B cell (primary cell): ENCODE results near the gene DUSP1. TPM values are rescaled to one million over a fixed set of nuclear protein-coding genes. Genes with fewer than 3 reads are reported as not detected.

Source experiments
- ATAC-seq: fragments of 200-7000 bp; cut with Tn5 transposase; one replicate; pipeline ENCODE4 v1.10.0; 2021; ENCODE audit warnings: low read depth, mild to moderate bottlenecking, moderate number of reproducible peaks, moderate library complexity
- CTCF ChIA-PET: fragments of 350-600 bp; sonication (Branson Sonifier 250); formaldehyde crosslinking; loops from one replicate; lab custom pipeline; 2021; ENCODE audit warnings: antibody characterized with exemption, inconsistent platforms; lab: Charles Lee
- POLR2A ChIA-PET: fragments of 350-600 bp; sonication (Branson Sonifier 250); formaldehyde crosslinking; loops from one replicate; lab custom pipeline; 2021; ENCODE audit warnings: antibody characterized with exemption; lab: Charles Lee
- DNase-seq: peaks from one replicate; pipeline ENCODE4 v3.0.0; 2013
- H2AFZ ChIP-seq: 2 replicates; pipeline ENCODE4 v1.6.1; 2012; ENCODE audit warnings: mild to moderate bottlenecking, low read depth, low read length; ENCODE audit not compliant: insufficient read depth, poor library complexity, severe bottlenecking
- H3K27ac ChIP-seq, 2 donors: 1 replicate in 1 of 2; 2 replicates in 1 of 2; pipeline ENCODE4 v1.5.1; 2012 to 2013; ENCODE audit warnings: low read length in 2 of 2, mild to moderate bottlenecking in 2 of 2, moderate library complexity in 1 of 2
- H3K27me3 ChIP-seq, 4 experiments: fragments of 200-600 bp in 1 of 4; sonication (generic) in 1 of 4; replicated peaks in 1 of 4; 1 replicate in 2 of 4; 2 replicates in 2 of 4; pipeline versions ENCODE4 v1.6.1 to v1.7.0; 2013 to 2016; ENCODE audit warnings: low read length in 3 of 4, mild to moderate bottlenecking in 2 of 4, mixed read lengths in 1 of 4, moderate library complexity in 1 of 4; ENCODE audit not compliant: insufficient read depth in 4 of 4, control insufficient read depth in 3 of 4; ENCODE audit errors: control extremely low read depth in 1 of 4
- H3K36me3 ChIP-seq, 2 experiments: replicated peaks in 1 of 2; 1 replicate in 1 of 2; 2 replicates in 1 of 2; pipeline versions ENCODE4 v1.6.1 to v1.7.1; 2013; ENCODE audit warnings: low read length in 1 of 2; ENCODE audit not compliant: insufficient read depth in 2 of 2, control insufficient read depth in 1 of 2; ENCODE audit errors: control extremely low read depth in 1 of 2, extremely low read depth in 1 of 2
- H3K4me1 ChIP-seq, 2 donors: fragments of 200-600 bp in 1 of 2; sonication (generic) in 1 of 2; 1 replicate in 1 of 2; 2 replicates in 1 of 2; pipeline versions ENCODE4 v1.5.1 to v1.6.1; 2013 to 2017; ENCODE audit warnings: low read length in 2 of 2; ENCODE audit not compliant: control insufficient read depth in 2 of 2, insufficient read depth in 2 of 2
- H3K4me2 ChIP-seq: replicated peaks from 2 replicates; pipeline ENCODE3; 2012; ENCODE audit warnings: mild to moderate bottlenecking, low read depth, low read length; ENCODE audit not compliant: poor library complexity, severe bottlenecking
- H3K4me3 ChIP-seq, 5 experiments: fragments of 200-600 bp in 1 of 5; sonication (generic) in 1 of 5; 1 replicate in 3 of 5; 2 replicates in 2 of 5; pipeline versions ENCODE4 v1.5.1 to v1.7.0; 2011 to 2016; ENCODE audit warnings: low read length in 4 of 5, mild to moderate bottlenecking in 4 of 5, low read depth in 2 of 5, control low read depth in 1 of 5, moderate library complexity in 1 of 5; ENCODE audit not compliant: insufficient read depth in 1 of 5; ENCODE audit errors: control extremely low read depth in 1 of 5, extremely low read depth in 1 of 5
- H3K79me2 ChIP-seq: fragments of 200-600 bp; sonication (generic); one replicate; pipeline ENCODE4 v1.6.0; 2016; ENCODE audit warnings: low read length; ENCODE audit not compliant: control insufficient read depth, insufficient read depth
- H3K9ac ChIP-seq: fragments of 200-600 bp; sonication (generic); 2 replicates; pipeline ENCODE4 v1.6.1; 2017; ENCODE audit warnings: mild to moderate bottlenecking, low read length, moderate library complexity
- H3K9me3 ChIP-seq, 3 donors: one replicate each; pipeline versions ENCODE4 v1.6.1 to v1.7.1; 2013; ENCODE audit warnings: low read length in 2 of 3; ENCODE audit not compliant: control insufficient read depth in 2 of 3, insufficient read depth in 1 of 3; ENCODE audit errors: control extremely low read depth in 1 of 3
- H4K20me1 ChIP-seq: 2 replicates; pipeline ENCODE4 v1.6.0; 2012; ENCODE audit warnings: mild to moderate bottlenecking, low read length; ENCODE audit not compliant: insufficient read depth, control insufficient read depth, poor library complexity, severe bottlenecking
- H3K27ac Mint-ChIP-seq: one replicate; pipeline ENCODE4 v1.8.0; 2021; ENCODE audit warnings: mixed read lengths
- H3K27me3 Mint-ChIP-seq: one replicate; pipeline ENCODE4 v1.8.0; 2021; ENCODE audit warnings: mixed read lengths
- H3K4me1 Mint-ChIP-seq: one replicate; pipeline ENCODE4 v1.8.0; 2021; ENCODE audit warnings: mixed read lengths
- H3K4me3 Mint-ChIP-seq: one replicate; pipeline ENCODE4 v1.8.0; 2021; ENCODE audit warnings: mixed read lengths
- H3K9me3 Mint-ChIP-seq: one replicate; pipeline ENCODE4 v1.8.0; 2022; ENCODE audit warnings: mixed read lengths; ENCODE audit not compliant: insufficient read depth
- CTCF ChIP-seq: fragments of 200-600 bp; IDR thresholded peaks from one replicate; pipeline ENCODE4 v1.8.0; 2022; ENCODE audit warnings: antibody characterized with exemption, mild to moderate bottlenecking
- EZH2 ChIP-seq: IDR thresholded peaks from 2 replicates; pipeline ENCODE4 v1.6.1; 2012; ENCODE audit warnings: borderline replicate concordance, low read depth, mild to moderate bottlenecking, moderate library complexity, low read length; ENCODE audit not compliant: insufficient read depth, poor library complexity, severe bottlenecking
- WGBS: methylation state at CpG from one replicate; pipeline ENCODE4 v1.1.5; 2013; ENCODE audit warnings: missing lambda C conversion rate; ENCODE audit not compliant: insufficient coverage; 5-methylcytosine and 5-hydroxymethylcytosine counted together
- intact Hi-C: fragments of 100-400 bp; cut with micrococcal nuclease; formaldehyde crosslinking; loops from one replicate; pipeline ENCODE4 v1.10.0; 2022
- polyA minus RNA-seq: library from RNA; depleted of rRNA, polyadenylated mRNA; stranded (reverse); fragments of >200 nt; gene quantifications from 2 replicates; pipeline ENCODE4 v1.2.3, GENCODE V29; 2012
- polyA plus RNA-seq: library from polyadenylated mRNA; depleted of rRNA; stranded (reverse); fragments of >200 nt; gene quantifications from 2 replicates; pipeline ENCODE4 v1.2.3, GENCODE V29; 2012
- total RNA-seq, 2 donors: library from RNA; stranded (reverse); fragments of 120-200 nt in 1 of 2; gene quantifications; 1 replicate in 1 of 2; 2 replicates in 1 of 2; pipeline versions ENCODE4 v1.2.3 to v1.2.4, GENCODE V29; 2013 to 2022

The DUSP1 gene, protein sequence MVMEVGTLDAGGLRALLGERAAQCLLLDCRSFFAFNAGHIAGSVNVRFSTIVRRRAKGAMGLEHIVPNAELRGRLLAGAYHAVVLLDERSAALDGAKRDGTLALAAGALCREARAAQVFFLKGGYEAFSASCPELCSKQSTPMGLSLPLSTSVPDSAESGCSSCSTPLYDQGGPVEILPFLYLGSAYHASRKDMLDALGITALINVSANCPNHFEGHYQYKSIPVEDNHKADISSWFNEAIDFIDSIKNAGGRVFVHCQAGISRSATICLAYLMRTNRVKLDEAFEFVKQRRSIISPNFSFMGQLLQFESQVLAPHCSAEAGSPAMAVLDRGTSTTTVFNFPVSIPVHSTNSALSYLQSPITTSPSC
- total RNA-seq (69.8 and 71.2 TPM in 2 replicates), polyA plus RNA-seq (2,612 and 4,228 TPM in 2 replicates), polyA minus RNA-seq (4,324 and 5,644 TPM in 2 replicates)
- total RNA-seq (2013), result 394 TPM

DNA sequence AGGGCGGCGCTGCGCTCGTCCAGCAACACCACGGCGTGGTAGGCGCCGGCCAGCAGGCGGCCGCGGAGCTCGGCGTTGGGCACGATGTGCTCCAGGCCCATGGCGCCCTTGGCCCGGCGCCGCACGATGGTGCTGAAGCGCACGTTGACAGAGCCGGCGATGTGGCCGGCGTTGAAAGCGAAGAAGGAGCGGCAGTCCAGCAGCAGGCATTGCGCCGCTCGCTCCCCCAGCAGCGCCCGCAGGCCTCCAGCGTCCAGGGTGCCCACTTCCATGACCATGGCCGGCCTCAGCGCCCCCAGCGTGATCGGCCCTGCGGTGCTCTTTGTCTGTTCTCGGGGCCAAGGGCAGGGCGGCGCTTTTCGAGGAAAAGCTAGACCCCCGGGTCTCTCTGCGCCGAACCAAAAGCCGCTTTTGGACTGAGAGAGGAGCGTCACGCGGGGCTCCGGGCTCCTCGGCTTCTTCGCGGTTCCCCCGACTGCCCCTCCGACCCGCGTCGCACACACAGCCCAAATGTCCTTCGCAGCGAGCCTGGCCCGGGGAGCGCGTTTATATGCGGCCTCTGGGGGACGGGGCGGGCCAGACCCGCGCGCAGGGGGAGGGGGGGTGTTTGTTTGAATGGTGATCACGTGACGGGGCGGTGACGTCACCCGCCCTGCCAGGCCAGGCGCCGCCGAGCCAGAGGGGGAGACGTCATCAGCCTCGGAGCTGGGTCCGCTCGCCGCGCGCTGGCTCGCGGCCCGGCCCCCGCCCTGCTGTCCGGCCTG lies at the start of gene DUSP1:
Gene DUSP1 (minus strand): TSS at position 521 of the 764 bp plus-strand sequence. CDS start 243 bp downstream, at position 278.
- Histone ChIP-seq H3K27ac (peak within 1 kb of the TSS; percentile 100), H3K4me3 (peak within 1 kb of the TSS; percentile 84 to 99 (median 99)), H4K20me1 (peaks cover 30% of the 10 kb centered on the region), H3K9me3 (no peaks in the 10 kb centered on the region), H3K27me3 (no peaks in the 10 kb centered on the region), H3K9ac (peak within 1 kb of the TSS; percentile 100), H3K79me2 (peaks cover 25% of the 10 kb centered on the region), H2AFZ (no peak within 1 kb of the TSS), H3K4me1 (peaks cover 32 to 46% of the 10 kb centered on the region in 2 donors), H3K36me3 (peaks cover 6 to 28% of the 10 kb centered on the region in 2 experiments), H3K4me2 (peak within 1 kb of the TSS; percentile 98)
- ChIA-PET CTCF (interaction anchor here (0.6 to 5.0 kb wide), 26 partner anchors 10 to 298 kb away, joined by 3 to 90 read pairs (median 5); partner anchors contain the start of genes ERGIC1 and RPL26L1), POLR2A (interaction anchor here (0.5 to 5.0 kb wide), 16 partner anchors 11 to 287 kb away, joined by 3 to 52 read pairs (median 4); partner anchors contain the start of gene ERGIC1)
- Mint-ChIP-seq H3K9me3 (no peaks in the 10 kb centered on the region), H3K4me1 (peaks cover 70% of the 10 kb centered on the region), H3K27me3 (no peaks in the 10 kb centered on the region), H3K4me3 (peak within 1 kb of the TSS; percentile 92), H3K27ac (peak within 1 kb of the TSS; percentile 96)
- intact Hi-C loops, result loop anchor here (1.0 to 10.0 kb wide), 3 partner anchors 188 to 1386 kb away; partner anchors contain the start of genes FBXW11, NPM1 and RPL26L1
- WGBS, result under 1% methylated on average over 76 of the region's 89 CpGs
- DNase-seq, result peak; percentile 99
- peak; percentile 54 for ATAC-seq
- peak; percentile 23 for TF ChIP-seq CTCF
- no peak for TF ChIP-seq EZH2
